K562 (cell line): ENCODE measurements around the gene SKAP1. TPM values are rescaled to one million over a fixed set of nuclear protein-coding genes. Genes with fewer than 3 reads are reported as not detected.
A peak's percentile ranks its signal among the peaks of the same experiment; 100 is the strongest.

Source experiments
- ATF3 ChIP-seq, 2 experiments: fragments of 450-650 bp in 1 of 2; sonication (generic) in 1 of 2; formaldehyde crosslinking in 1 of 2; IDR thresholded peaks in 1 of 2; conservative IDR thresholded peaks in 1 of 2; 2 replicates each; pipeline versions ENCODE4 v1.6.1 to v1.8.1; 2016 to 2023; ENCODE audit warnings: mild to moderate bottlenecking in 2 of 2, moderate library complexity in 2 of 2, inconsistent platforms in 1 of 2, missing genetic modification reagents in 1 of 2
- CUX1 ChIP-seq: fragments of 200-800 bp; sonication (Bioruptor generic); IDR thresholded peaks from 2 replicates; pipeline ENCODE4 v1.6.1; 2016; ENCODE audit warnings: missing genetic modification characterization, missing compliant biosample characterization
- E2F4 ChIP-seq: sonication (generic); formaldehyde crosslinking; IDR thresholded peaks from 2 replicates; pipeline ENCODE4 v1.8.0; 2022; ENCODE audit warnings: mild to moderate bottlenecking, low read depth, missing genetic modification reagents
- NR4A1 ChIP-seq, 2 experiments: fragments of 250-450 bp in 1 of 2; fragments of 450-650 bp in 1 of 2; sonication (Bioruptor Pico) in 1 of 2; IDR thresholded peaks; 2 replicates each; pipeline versions ENCODE4 v1.4.0 to v1.6.1; 2016 to 2020; ENCODE audit warnings: mild to moderate bottlenecking in 2 of 2, missing compliant biosample characterization in 1 of 2, missing genetic modification characterization in 1 of 2, moderate library complexity in 1 of 2
- PURB ChIP-seq: sonication (generic); formaldehyde crosslinking; IDR thresholded peaks from 2 replicates; pipeline ENCODE4 v1.9.0; 2021; ENCODE audit warnings: low read depth, mild to moderate bottlenecking, missing genetic modification reagents
- SAFB2 ChIP-seq: fragments of 200-400 bp; formaldehyde crosslinking; IDR thresholded peaks from 2 replicates; pipeline ENCODE4 v1.6.1; 2018; ENCODE audit warnings: borderline replicate concordance, low read length, low read depth, moderate library complexity; ENCODE audit not compliant: severe bottlenecking
- ZBTB34 ChIP-seq: fragments of 250-450 bp; sonication (Bioruptor Pico); IDR thresholded peaks from 2 replicates; pipeline ENCODE4 v1.8.0; 2021; ENCODE audit warnings: mild to moderate bottlenecking, moderate library complexity
- ZNF717 ChIP-seq: fragments of 250-450 bp; sonication (Bioruptor Pico); IDR thresholded peaks from 2 replicates; pipeline ENCODE4 v1.5.0; 2021
- ZZZ3 ChIP-seq: fragments of 450-650 bp; IDR thresholded peaks from 2 replicates; pipeline ENCODE4 v1.6.1; 2016; ENCODE audit warnings: antibody characterized with exemption, mild to moderate bottlenecking, moderate library complexity
- polyA plus RNA-seq, 8 experiments: library from polyadenylated mRNA; depleted of rRNA in 4 of 8; stranded (reverse) in 5 of 8; unstranded in 3 of 8; fragments of >200 nt; fragmentation: Nextera tagmentation in 2 of 8; fragmentation: Illumina TruSeq in 1 of 8; extraction: Ambion mirVana in 2 of 8; extraction: Trizol in 1 of 8; gene quantifications; 2 replicates each; pipeline versions ENCODE4 v1.2.1 to v1.2.3, GENCODE V29; 2011 to 2014; ENCODE audit warnings: inconsistent platforms in 1 of 8, missing spikeins in 1 of 8
- total RNA-seq, 7 experiments: library from RNA; depleted of rRNA in 6 of 7; stranded (reverse); fragments of >200 nt in 6 of 7; fragmentation: Illumina TruSeq in 2 of 7; extraction: Trizol in 2 of 7; gene quantifications; 2 replicates each; pipeline versions ENCODE4 v1.2.1 to v1.2.3, GENCODE V29; 2011 to 2021; ENCODE audit warnings: low replicate concordance in 1 of 7

The SKAP1 gene
- total and polyA plus RNA-seq, 9 of the 15 experiments (the other 6 are each of a cell fraction or from before 2014, with no cell fraction given) = 0.06 to 0.80 (median 0.10) TPM; not detected in 4

- no peak for TF ChIP-seq ZNF717 (CRISPR knock-in tag)
- TF ChIP-seq E2F4 (CRISPR knock-in tag) = no peak
- TF ChIP-seq NR4A1 (CRISPR knock-in tag; IDR thresholded peaks at IDR 0.05) = no peak
- no peak for TF ChIP-seq NR4A1 (tag; IDR thresholded peaks at IDR 0.05)
- no peak for TF ChIP-seq ZBTB34 (CRISPR knock-in tag)
- no peak for TF ChIP-seq SAFB2
- 0 out of 2 replicates have a peak, but pooled peaks have one; percentile 24 for TF ChIP-seq ATF3 (IDR thresholded peaks at IDR 0.05)
- no peak for TF ChIP-seq ATF3 (CRISPR knock-in tag; conservative IDR thresholded peaks at IDR 0.05)
- no peak for TF ChIP-seq ZZZ3
- TF ChIP-seq PURB (CRISPR knock-in tag) = no peak
- TF ChIP-seq CUX1 (CRISPR knock-in tag) = no peak
Measured at GRCh38 chr17:48179071-48179945, 250.7 kb downstream of the SKAP1 start (continued).
